Trophoblast cell (in vitro differentiated cells and primary cell): ENCODE measurements around the gene TRIM22.
A peak's percentile ranks its signal among the peaks of the same experiment; 100 is the strongest.

ENCODE experiments used
- DNase-seq, 2 donors: peaks; one replicate each; pipeline ENCODE4 v3.0.0-alpha.2; 2016
- H2AFZ ChIP-seq: 2 replicates; pipeline ENCODE4 v1.6.1; 2013; ENCODE audit warnings: low read length, moderate library complexity, mild to moderate bottlenecking; ENCODE audit not compliant: insufficient read depth, poor library complexity
- H2AK5ac ChIP-seq: 2 replicates; pipeline ENCODE4 v1.6.1; 2013; ENCODE audit warnings: mild to moderate bottlenecking, low read length
- H2BK120ac ChIP-seq: 2 replicates; pipeline ENCODE4 v1.6.1; 2013; ENCODE audit warnings: low read length, mild to moderate bottlenecking, moderate library complexity; ENCODE audit not compliant: insufficient read depth, poor library complexity
- H2BK12ac ChIP-seq: 2 replicates; pipeline ENCODE4 v1.6.1; 2013; ENCODE audit warnings: mild to moderate bottlenecking, low read length, moderate library complexity
- H2BK5ac ChIP-seq: 2 replicates; pipeline ENCODE4 v1.6.1; 2013; ENCODE audit warnings: low read length, low read depth, moderate library complexity, mild to moderate bottlenecking; ENCODE audit not compliant: poor library complexity
- H3K14ac ChIP-seq: 2 replicates; pipeline ENCODE4 v1.6.1; 2013; ENCODE audit warnings: mild to moderate bottlenecking, low read length
- H3K18ac ChIP-seq: 2 replicates; pipeline ENCODE4 v1.6.1; 2013; ENCODE audit warnings: mild to moderate bottlenecking, low read length
- H3K23ac ChIP-seq: 2 replicates; pipeline ENCODE4 v1.6.1; 2013; ENCODE audit warnings: low read length
- H3K27ac ChIP-seq: 2 replicates; pipeline ENCODE4 v1.5.1; 2013; ENCODE audit warnings: low read depth, mild to moderate bottlenecking, inconsistent platforms, low read length, moderate library complexity
- H3K27me3 ChIP-seq: 2 replicates; pipeline ENCODE4 v1.6.1; 2013; ENCODE audit warnings: inconsistent platforms, mild to moderate bottlenecking, low read length, moderate library complexity; ENCODE audit not compliant: insufficient read depth
- H3K36me3 ChIP-seq, 2 experiments: 1 replicate in 1 of 2; 2 replicates in 1 of 2; pipeline ENCODE4 v1.6.1; 2013; ENCODE audit warnings: low read length in 2 of 2, mild to moderate bottlenecking in 2 of 2, moderate library complexity in 1 of 2; ENCODE audit not compliant: insufficient read depth in 2 of 2, control insufficient read depth in 1 of 2
- H3K4ac ChIP-seq: 2 replicates; pipeline ENCODE4 v1.6.1; 2013; ENCODE audit warnings: low read depth, mild to moderate bottlenecking, low read length, moderate library complexity
- H3K4me1 ChIP-seq, 2 experiments: 1 replicate in 1 of 2; 2 replicates in 1 of 2; pipeline ENCODE4 v1.6.1; 2013; ENCODE audit warnings: low read length in 2 of 2, mild to moderate bottlenecking in 2 of 2, moderate library complexity in 1 of 2; ENCODE audit not compliant: insufficient read depth in 2 of 2, control insufficient read depth in 1 of 2
- H3K4me2 ChIP-seq: 2 replicates; pipeline ENCODE4 v1.6.1; 2013; ENCODE audit warnings: inconsistent platforms, mild to moderate bottlenecking, low read length, moderate library complexity
- H3K4me3 ChIP-seq: 2 replicates; pipeline ENCODE4 v1.5.1; 2013; ENCODE audit warnings: mild to moderate bottlenecking, low read depth, low read length, inconsistent platforms
- H3K79me1 ChIP-seq: one replicate; pipeline ENCODE4 v1.6.1; 2013; ENCODE audit warnings: low read length
- H3K79me2 ChIP-seq: 2 replicates; pipeline ENCODE4 v1.6.1; 2013; ENCODE audit warnings: low read length, mild to moderate bottlenecking; ENCODE audit not compliant: control insufficient read depth, insufficient read depth, poor library complexity
- H3K9ac ChIP-seq: 2 replicates; pipeline ENCODE4 v1.6.1; 2013; ENCODE audit warnings: mild to moderate bottlenecking, low read length
- H3K9me3 ChIP-seq: 2 replicates; pipeline ENCODE4 v1.6.1; 2013; ENCODE audit warnings: low read depth, mild to moderate bottlenecking, control low read depth, inconsistent platforms, low read length; ENCODE audit not compliant: insufficient read depth
- H4K12ac ChIP-seq: 2 replicates; pipeline ENCODE4 v1.6.1; 2013; ENCODE audit warnings: low read depth, mild to moderate bottlenecking, low read length, moderate library complexity
- H4K8ac ChIP-seq: 2 replicates; pipeline ENCODE4 v1.6.1; 2013; ENCODE audit warnings: low read depth, mild to moderate bottlenecking, low read length, moderate library complexity
- H4K91ac ChIP-seq: one replicate; pipeline ENCODE4 v1.6.1; 2013; ENCODE audit warnings: low read depth, mild to moderate bottlenecking, low read length, moderate library complexity
- WGBS: extraction: QIAGEN DNeasy Blood & Tissue Kit; methylation state at CpG from one replicate; pipeline ENCODE4 v1.1.7; 2013; ENCODE audit warnings: missing lambda C conversion rate; ENCODE audit not compliant: insufficient read length, insufficient coverage; ENCODE audit errors: extremely low coverage; 5-methylcytosine and 5-hydroxymethylcytosine counted together

The TRIM22 gene

DNA sequence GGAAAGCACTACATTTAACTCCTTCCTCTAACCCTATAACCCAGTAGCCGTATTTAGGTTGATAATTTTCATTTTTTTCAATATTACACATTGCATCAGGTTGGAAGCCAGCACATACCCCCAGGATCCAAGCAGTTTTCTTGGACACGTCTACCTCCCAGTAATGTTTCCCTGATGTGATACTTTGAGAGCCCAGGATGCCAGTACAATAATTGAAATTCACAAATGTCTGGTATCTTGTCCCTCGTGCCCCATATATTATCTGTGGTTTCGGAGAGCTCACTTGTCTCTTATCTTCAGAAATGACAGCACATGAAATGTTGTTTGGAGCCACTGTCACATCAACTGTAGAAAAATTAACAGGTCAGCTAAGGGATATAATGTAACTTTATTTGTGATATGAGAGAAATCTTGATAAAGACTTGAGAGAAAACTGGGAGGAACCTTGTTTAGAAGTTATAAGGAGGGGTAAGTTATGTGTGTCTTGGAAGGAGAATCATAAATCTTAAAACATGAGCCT lies 24.5 kb upstream of the TRIM22 start:
- DNase-seq, result peak; percentile 52 to 76
- no peaks in the 10 kb centered on the region for H3K4me1 ChIP-seq
- H3K9ac ChIP-seq, result no peak overlapping the region
- H2BK5ac ChIP-seq, result no peak overlapping the region
- no peak overlapping the region for H2AFZ ChIP-seq
- H3K23ac ChIP-seq, result no peak overlapping the region
- no peak overlapping the region for H4K91ac ChIP-seq
- H4K8ac ChIP-seq, result no peak overlapping the region
- H3K4me3 ChIP-seq, result no peak overlapping the region
- H3K79me1 ChIP-seq, result no peaks in the 10 kb centered on the region
- H3K4ac ChIP-seq, result no peak overlapping the region
- H4K12ac ChIP-seq, result no peak overlapping the region
- no peaks in the 10 kb centered on the region for H3K79me2 ChIP-seq
- H3K14ac ChIP-seq, result no peak overlapping the region
- H3K36me3 ChIP-seq, result peaks cover 11 to 18% of the 10 kb centered on the region in 2 experiments
- no peak overlapping the region for H3K4me2 ChIP-seq
- H3K18ac ChIP-seq, result no peak overlapping the region
- H2BK120ac ChIP-seq, result no peak overlapping the region
- no peaks in the 10 kb centered on the region for H3K9me3 ChIP-seq
- no peak overlapping the region for H2BK12ac ChIP-seq
- WGBS, result no CpG with 5 or more reads among the region's 4 CpGs
- H2AK5ac ChIP-seq, result no peak overlapping the region
- no peak overlapping the region for H3K27ac ChIP-seq
- H3K27me3 ChIP-seq, result no peaks in the 10 kb centered on the region

DNA sequence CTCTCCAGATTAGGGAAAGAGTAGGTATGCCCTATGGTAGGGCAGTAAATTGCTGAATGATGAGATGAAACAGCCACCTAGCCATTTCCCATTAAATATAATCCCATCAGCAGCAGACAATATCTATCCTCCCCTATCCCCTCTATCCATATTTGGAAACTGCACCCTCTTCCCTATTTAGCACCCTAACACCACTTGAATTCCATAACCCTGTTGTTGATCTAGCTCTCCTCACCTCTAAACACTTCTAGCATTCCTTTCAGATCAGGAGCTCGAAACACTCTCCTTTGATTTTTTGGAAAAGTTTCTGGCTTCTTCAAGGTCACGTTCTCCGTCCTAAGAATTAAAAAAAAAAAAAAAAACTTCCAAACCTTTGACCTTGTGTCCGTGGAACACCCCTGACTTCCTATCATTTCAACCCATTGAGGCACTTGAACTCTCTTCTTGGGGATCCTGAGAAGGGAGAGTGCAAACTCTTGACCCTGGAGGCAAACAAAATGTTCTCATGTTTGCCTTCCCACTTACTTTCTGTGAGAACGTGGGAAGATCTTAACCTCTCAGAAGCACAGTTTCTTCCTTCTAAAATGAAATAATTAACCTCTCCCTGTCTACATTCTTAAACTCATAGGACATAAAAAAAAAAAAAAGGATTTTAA lies 23.7 kb upstream of the TRIM22 start:
- no peak overlapping the region for H4K8ac ChIP-seq
- H3K4me1 ChIP-seq, result no peaks in the 10 kb centered on the region
- H3K79me2 ChIP-seq, result no peaks in the 10 kb centered on the region
- no peak overlapping the region for H2AFZ ChIP-seq
- no CpG with 5 or more reads among the region's 5 CpGs for WGBS
- DNase-seq, result no peak
- no peak overlapping the region for H3K4me2 ChIP-seq
- H2BK5ac ChIP-seq, result no peak overlapping the region
- no peak overlapping the region for H4K12ac ChIP-seq
- no peak overlapping the region for H2BK12ac ChIP-seq
- H2BK120ac ChIP-seq, result no peak overlapping the region
- H3K14ac ChIP-seq, result no peak overlapping the region
- no peak overlapping the region for H4K91ac ChIP-seq
- H3K23ac ChIP-seq, result no peak overlapping the region
- H3K9me3 ChIP-seq, result no peaks in the 10 kb centered on the region
- no peaks in the 10 kb centered on the region for H3K27me3 ChIP-seq
- H3K9ac ChIP-seq, result no peak overlapping the region
- H3K18ac ChIP-seq, result no peak overlapping the region
- H3K79me1 ChIP-seq, result no peaks in the 10 kb centered on the region
- H3K4me3 ChIP-seq, result no peak overlapping the region
- H2AK5ac ChIP-seq, result no peak overlapping the region
- H3K27ac ChIP-seq, result no peak overlapping the region
- H3K4ac ChIP-seq, result no peak overlapping the region
- peaks cover 15 to 19% of the 10 kb centered on the region in 2 experiments for H3K36me3 ChIP-seq

DNA sequence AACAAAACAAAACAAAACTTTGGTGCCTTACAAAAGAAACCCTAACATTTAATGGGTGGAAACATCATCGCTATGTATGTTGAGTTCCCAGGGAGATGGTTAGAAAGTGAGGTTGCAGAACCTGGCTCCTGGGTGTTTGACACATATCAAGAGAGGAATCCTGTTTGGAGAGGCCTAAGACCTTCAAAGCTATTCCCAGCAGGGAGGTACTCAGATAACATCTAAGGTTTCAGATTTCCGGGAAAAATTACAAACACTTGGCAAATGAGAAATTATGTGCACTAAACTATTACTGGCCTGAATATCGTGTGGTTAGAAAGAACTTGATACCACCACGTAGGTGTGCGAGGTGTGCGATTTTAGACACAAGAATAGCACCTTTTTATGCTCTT lies 23.2 kb upstream of the TRIM22 start:
- Histone ChIP-seq H3K79me1 (no peaks in the 10 kb centered on the region), H3K4ac (no peak overlapping the region), H3K4me2 (no peak overlapping the region), H3K9me3 (no peaks in the 10 kb centered on the region), H4K12ac (no peak overlapping the region), H2BK5ac (no peak overlapping the region), H3K27ac (no peak overlapping the region), H3K79me2 (no peaks in the 10 kb centered on the region), H2AFZ (no peak overlapping the region), H2AK5ac (no peak overlapping the region), H3K4me3 (no peak overlapping the region), H3K14ac (no peak overlapping the region), H4K8ac (no peak overlapping the region), H4K91ac (no peak overlapping the region), H2BK12ac (no peak overlapping the region), H2BK120ac (no peak overlapping the region), H3K36me3 (peaks cover 16 to 21% of the 10 kb centered on the region in 2 experiments), H3K4me1 (no peaks in the 10 kb centered on the region), H3K18ac (no peak overlapping the region), H3K27me3 (no peaks in the 10 kb centered on the region), H3K9ac (no peak overlapping the region), H3K23ac (no peak overlapping the region)
- DNase-seq, result peak; percentile 64 to 94
- WGBS, result no CpG with 5 or more reads among the region's 6 CpGs

DNA sequence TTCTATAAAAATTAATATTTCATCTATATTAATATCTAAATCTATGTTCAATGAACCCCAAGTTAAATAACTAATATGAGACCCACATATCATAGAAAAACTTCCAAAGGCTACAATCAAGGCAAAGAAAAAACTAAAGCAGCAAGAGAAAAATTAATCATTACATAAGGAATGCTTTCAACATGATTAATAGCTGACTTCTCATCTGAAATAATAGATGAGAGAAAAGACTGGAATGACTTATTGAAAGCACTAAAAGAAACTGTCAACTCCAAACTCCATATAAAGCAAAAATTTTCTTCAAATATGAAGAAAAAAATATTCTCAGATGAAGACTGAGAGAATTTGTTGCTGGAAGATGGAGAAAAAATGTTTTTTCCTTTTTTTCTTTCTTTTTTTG lies 17.8 kb upstream of the TRIM22 start:
- Histone ChIP-seq H3K79me2 (no peaks in the 10 kb centered on the region), H3K36me3 (peaks cover 10 to 15% of the 10 kb centered on the region in 2 experiments)
- no peak for DNase-seq

More for the DNA sequence above, 17.8 kb upstream of the TRIM22 start:
- Histone ChIP-seq H3K4me3 (no peak overlapping the region), H3K4me2 (no peak overlapping the region), H3K79me1 (no peaks in the 10 kb centered on the region), H2AK5ac (no peak overlapping the region), H3K27ac (no peak overlapping the region), H3K9me3 (no peaks in the 10 kb centered on the region), H3K27me3 (no peaks in the 10 kb centered on the region), H3K14ac (no peak overlapping the region), H2BK120ac (no peak overlapping the region), H3K4ac (no peak overlapping the region), H3K4me1 (no peaks in the 10 kb centered on the region), H4K12ac (no peak overlapping the region), H2BK12ac (no peak overlapping the region), H3K23ac (no peak overlapping the region), H3K9ac (no peak overlapping the region), H3K18ac (no peak overlapping the region), H4K8ac (no peak overlapping the region), H2BK5ac (no peak overlapping the region), H4K91ac (no peak overlapping the region), H2AFZ (no peak overlapping the region)
